Bone marrow (tissue), 2 donors: ENCODE data around the gene KIRREL3.

ENCODE experiments used
- DNase-seq, 2 donors: peaks; one replicate each; lab custom pipeline; 2025; lab: John Stamatoyannopoulos, UW

The KIRREL3 gene

GRCh38 chr11:126830216-126830806 is 170.3 kb downstream of the KIRREL3 start:
- no peak for DNase-seq

GRCh38 chr11:126829716-126830115 is 170.9 kb downstream of the KIRREL3 start:
- no peak for DNase-seq

GRCh38 chr11:126824035-126824607 is 176.4 kb downstream of the KIRREL3 start:
- no peak for DNase-seq

GRCh38 chr11:126823274-126823673 is 177.3 kb downstream of the KIRREL3 start:
- no peak for DNase-seq

- DNase-seq = no peak
These were observed 178.7 kb downstream of the KIRREL3 start for GRCh38 chr11:126821827-126822226.

- DNase-seq = no peak
These were observed 181.4 kb downstream of the KIRREL3 start for GRCh38 chr11:126819194-126819593.

- no peak for DNase-seq
These were observed 182.8 kb downstream of the KIRREL3 start for GRCh38 chr11:126817523-126818450.

- no peak for DNase-seq
These were observed 183.5 kb downstream of the KIRREL3 start for GRCh38 chr11:126817096-126817495.

GRCh38 chr11:126816645-126817044 is 183.9 kb downstream of the KIRREL3 start:
- no peak for DNase-seq

- no peak for DNase-seq
These were observed 185.5 kb downstream of the KIRREL3 start for GRCh38 chr11:126815111-126815510.

GRCh38 chr11:126810776-126811175 is 189.8 kb downstream of the KIRREL3 start:
- DNase-seq = no peak

GRCh38 chr11:126809514-126810289 is 190.9 kb downstream of the KIRREL3 start:
- no peak for DNase-seq

- no peak for DNase-seq
These were observed 191.7 kb downstream of the KIRREL3 start for GRCh38 chr11:126808836-126809235.

- DNase-seq = no peak
These were observed 192.3 kb downstream of the KIRREL3 start for GRCh38 chr11:126808296-126808695.

- DNase-seq = no peak
These were observed 194.7 kb downstream of the KIRREL3 start for GRCh38 chr11:126805870-126806269.

- no peak for DNase-seq
These were observed 196.2 kb downstream of the KIRREL3 start for GRCh38 chr11:126804363-126804762.

GRCh38 chr11:126800009-126800408 is 200.6 kb downstream of the KIRREL3 start:
- DNase-seq = no peak

- no peak for DNase-seq
These were observed 203.0 kb downstream of the KIRREL3 start for GRCh38 chr11:126797457-126798169.

- DNase-seq = no peak
These were observed 207.0 kb downstream of the KIRREL3 start for GRCh38 chr11:126793596-126793995.

GRCh38 chr11:126791991-126792390 is 208.6 kb downstream of the KIRREL3 start:
- no peak for DNase-seq

GRCh38 chr11:126791446-126791845 is 209.1 kb downstream of the KIRREL3 start:
- no peak for DNase-seq
